SK-N-SH (cell line): ENCODE data around the gene TBX1.

Source experiments
- CTCF ChIP-seq: fragments of 200-600 bp; sonication (generic); IDR thresholded peaks from 2 replicates; pipeline ENCODE4 v1.6.1; 2017; ENCODE audit warnings: antibody characterized with exemption, mild to moderate bottlenecking, moderate library complexity
- EP300 ChIP-seq, 2 experiments: IDR thresholded peaks; 2 replicates each; pipeline versions ENCODE4 v1.4.0 to v1.6.1; 2012; ENCODE audit warnings: borderline replicate concordance in 1 of 2, low read depth in 1 of 2, low read length in 1 of 2
- FOXM1 ChIP-seq: IDR thresholded peaks from 2 replicates; pipeline ENCODE4 v1.4.0; 2012; ENCODE audit warnings: low read depth, mild to moderate bottlenecking
- GABPA ChIP-seq: IDR thresholded peaks from 2 replicates; pipeline ENCODE4 v1.4.0; 2012; ENCODE audit warnings: low read depth, mild to moderate bottlenecking
- POLR2AphosphoS5 ChIP-seq: IDR thresholded peaks from 2 replicates; pipeline ENCODE4 v1.6.1; 2012; ENCODE audit warnings: low read depth, low read length
- RAD21 ChIP-seq: IDR thresholded peaks from 2 replicates; pipeline ENCODE4 v1.6.1; 2012; ENCODE audit warnings: mild to moderate bottlenecking, low read length
- RCOR1 ChIP-seq: fragments of 150-350 bp; IDR thresholded peaks from 2 replicates; pipeline ENCODE4 v1.6.1; 2017; ENCODE audit warnings: antibody characterized with exemption, low read length
- SMC3 ChIP-seq: IDR thresholded peaks from 2 replicates; pipeline ENCODE4 v1.6.1; 2012; ENCODE audit warnings: low read depth, low read length, improper control_type of control experiment
- TEAD4 ChIP-seq: IDR thresholded peaks from 2 replicates; pipeline ENCODE4 v1.4.0; 2012; ENCODE audit warnings: mild to moderate bottlenecking, borderline replicate concordance; ENCODE audit not compliant: insufficient read depth
- USF2 ChIP-seq: fragments of 150-350 bp; IDR thresholded peaks from 2 replicates; pipeline ENCODE4 v1.6.1; 2017; ENCODE audit warnings: antibody characterized with exemption, low read length, low read depth, borderline replicate concordance

GRCh38 chr22:19800761-19801244 is 40.2 kb downstream of the TBX1 start:
- TF ChIP-seq GABPA (no peak), CTCF (peak; percentile 52), SMC3 (peak; percentile 32; the same call in 1 of the 2 replicates), FOXM1 (no peak), RCOR1 (no peak), USF2 (no peak), POLR2AphosphoS5 (no peak), TEAD4 (no peak), RAD21 (peak; percentile 33), EP300 (IDR thresholded peaks at IDR 0.05; ENCODE audit: borderline replicate concordance in 1 of 2, low read depth in 1 of 2, low read length in 1 of 2) (no peak)
